ENCODE measurements around the gene ALDH7A1.
"Not testable (repeated sequence)": the region's sequence is repeated elsewhere in the genome, so short reads cannot be mapped to it uniquely, and the experiment has no call there.

Gene ALDH7A1

GRCh38 chr5:126535856-126536545 is 59.0 kb downstream of the ALDH7A1 start:
- DNase-seq (ENCODE audit: low read depth in 1 of 2, low spot score in 1 of 2), result no peak

GRCh38 chr5:126534553-126534952 is 60.5 kb downstream of the ALDH7A1 start:
- DNase-seq (ENCODE audit: low read depth in 1 of 2, low spot score in 1 of 2), result no peak

GRCh38 chr5:126531543-126532120 is 63.4 kb downstream of the ALDH7A1 start:
- no peak for DNase-seq (ENCODE audit: low read depth in 1 of 2, low spot score in 1 of 2)

- DNase-seq (ENCODE audit: low read depth in 1 of 2, low spot score in 1 of 2), result no peak
These were observed 67.1 kb downstream of the ALDH7A1 start for GRCh38 chr5:126527892-126528291.

GRCh38 chr5:126527158-126527557 is 67.9 kb downstream of the ALDH7A1 start:
- no peak for DNase-seq (ENCODE audit: low read depth in 1 of 2, low spot score in 1 of 2)

- no peak for DNase-seq (ENCODE audit: low read depth in 1 of 2, low spot score in 1 of 2)
These were observed 68.5 kb downstream of the ALDH7A1 start for GRCh38 chr5:126526493-126526892.

GRCh38 chr5:126525630-126526245 is 69.3 kb downstream of the ALDH7A1 start:
- DNase-seq (ENCODE audit: low read depth in 1 of 2, low spot score in 1 of 2), result no peak

GRCh38 chr5:126523818-126524510 is 71.1 kb downstream of the ALDH7A1 start:
- no peak for DNase-seq (ENCODE audit: low read depth in 1 of 2, low spot score in 1 of 2)

- DNase-seq (ENCODE audit: low read depth in 1 of 2, low spot score in 1 of 2), result no peak
These were observed 73.9 kb downstream of the ALDH7A1 start for GRCh38 chr5:126521130-126521529.

GRCh38 chr5:126520593-126520953 is 74.4 kb downstream of the ALDH7A1 start:
- DNase-seq (ENCODE audit: low read depth in 1 of 2, low spot score in 1 of 2), result no peak

- no peak for DNase-seq (ENCODE audit: low read depth in 1 of 2, low spot score in 1 of 2)
These were observed 75.1 kb downstream of the ALDH7A1 start for GRCh38 chr5:126519637-126520592.

GRCh38 chr5:126519223-126519622 is 75.8 kb downstream of the ALDH7A1 start:
- DNase-seq (ENCODE audit: low read depth in 1 of 2, low spot score in 1 of 2), result not testable (repeated sequence)

- no peak for DNase-seq (ENCODE audit: low read depth in 1 of 2, low spot score in 1 of 2)
These were observed 78.2 kb downstream of the ALDH7A1 start for GRCh38 chr5:126516852-126517251.

- DNase-seq (ENCODE audit: low read depth in 1 of 2, low spot score in 1 of 2), result no peak
These were observed 78.9 kb downstream of the ALDH7A1 start for GRCh38 chr5:126516133-126516532.

- no peak for DNase-seq (ENCODE audit: low read depth in 1 of 2, low spot score in 1 of 2)
These were observed 79.7 kb downstream of the ALDH7A1 start for GRCh38 chr5:126515337-126515736.

- DNase-seq (ENCODE audit: low read depth in 1 of 2, low spot score in 1 of 2), result no peak
These were observed 80.4 kb downstream of the ALDH7A1 start for GRCh38 chr5:126514558-126515141.

GRCh38 chr5:126514131-126514557 is 80.9 kb downstream of the ALDH7A1 start:
- no peak for DNase-seq (ENCODE audit: low read depth in 1 of 2, low spot score in 1 of 2)

- no peak for DNase-seq (ENCODE audit: low read depth in 1 of 2, low spot score in 1 of 2)
These were observed 81.3 kb downstream of the ALDH7A1 start for GRCh38 chr5:126513703-126514102.

GRCh38 chr5:126513302-126513701 is 81.7 kb downstream of the ALDH7A1 start:
- no peak for DNase-seq (ENCODE audit: low read depth in 1 of 2, low spot score in 1 of 2)

GRCh38 chr5:126512451-126512850 is 82.6 kb downstream of the ALDH7A1 start:
- no peak for DNase-seq (ENCODE audit: low read depth in 1 of 2, low spot score in 1 of 2)
